Liver (tissue), 9 donors: ENCODE results near the gene ACCS. TPM values are rescaled to one million over a fixed set of nuclear protein-coding genes. Genes with fewer than 3 reads are reported as not detected.

Source experiments
- DNase-seq: peaks from one replicate; pipeline ENCODE4 v3.0.0-alpha.2; 2017; ENCODE audit warnings: low spot score
- H3K27ac ChIP-seq, 2 donors: one replicate each; pipeline ENCODE4 v1.7.0; 2013; ENCODE audit warnings: inconsistent platforms in 2 of 2, low read length in 2 of 2, control low read depth in 1 of 2, low read depth in 1 of 2, mild to moderate bottlenecking in 1 of 2
- H3K27me3 ChIP-seq, 4 donors: one replicate each; pipeline versions ENCODE4 v1.6.1 to v1.7.0; 2013; ENCODE audit warnings: low read length in 3 of 4, inconsistent platforms in 1 of 4, mild to moderate bottlenecking in 1 of 4, moderate library complexity in 1 of 4; ENCODE audit not compliant: control insufficient read depth in 4 of 4, insufficient read depth in 4 of 4
- H3K36me3 ChIP-seq, 4 donors: one replicate each; pipeline versions ENCODE4 v1.6.1 to v1.7.0; 2013; ENCODE audit warnings: low read length in 3 of 4, mild to moderate bottlenecking in 3 of 4, low read depth in 1 of 4, moderate library complexity in 1 of 4; ENCODE audit not compliant: control insufficient read depth in 4 of 4, insufficient read depth in 3 of 4
- H3K4me1 ChIP-seq, 4 donors: one replicate each; pipeline versions ENCODE4 v1.6.1 to v1.7.0; 2013; ENCODE audit warnings: low read length in 3 of 4, mild to moderate bottlenecking in 3 of 4, moderate library complexity in 1 of 4; ENCODE audit not compliant: control insufficient read depth in 4 of 4, insufficient read depth in 4 of 4
- H3K4me3 ChIP-seq, 3 donors: one replicate each; pipeline versions ENCODE4 v1.6.1 to v1.7.0; 2013; ENCODE audit warnings: low read length in 3 of 3, control low read depth in 1 of 3, low read depth in 1 of 3, mild to moderate bottlenecking in 1 of 3
- H3K9ac ChIP-seq, 2 donors: one replicate each; pipeline ENCODE4 v1.7.0; 2013; ENCODE audit warnings: low read length in 2 of 2, mild to moderate bottlenecking in 2 of 2, moderate library complexity in 2 of 2, control low read depth in 1 of 2, low read depth in 1 of 2
- H3K9me3 ChIP-seq, 4 donors: one replicate each; pipeline versions ENCODE4 v1.6.1 to v1.7.0; 2013; ENCODE audit warnings: low read length in 3 of 4; ENCODE audit not compliant: control insufficient read depth in 4 of 4
- EGR1 ChIP-seq, 2 donors: IDR thresholded peaks; 2 replicates each; pipeline ENCODE4 v1.6.1; 2016 to 2018; ENCODE audit warnings: antibody characterized with exemption in 2 of 2, low read depth in 2 of 2
- FOXA2 ChIP-seq: IDR thresholded peaks from 2 replicates; pipeline ENCODE4 v1.6.1; 2016; ENCODE audit warnings: antibody characterized with exemption
- GABPA ChIP-seq, 2 donors: IDR thresholded peaks in 1 of 2; conservative IDR thresholded peaks in 1 of 2; 2 replicates each; pipeline ENCODE4 v1.6.1; 2016; ENCODE audit warnings: antibody characterized with exemption in 2 of 2, mild to moderate bottlenecking in 1 of 2, moderate library complexity in 1 of 2
- HNF4G ChIP-seq: IDR thresholded peaks from 2 replicates; pipeline ENCODE4 v1.6.1; 2016; ENCODE audit warnings: antibody characterized with exemption
- JUND ChIP-seq, 2 donors: IDR thresholded peaks; 2 replicates each; pipeline ENCODE4 v1.6.1; 2016; ENCODE audit warnings: antibody characterized with exemption in 2 of 2
- NR2F2 ChIP-seq: IDR thresholded peaks from 2 replicates; pipeline ENCODE4 v1.6.1; 2016; ENCODE audit warnings: antibody characterized with exemption
- RAD21 ChIP-seq, 2 donors: IDR thresholded peaks; 2 replicates each; pipeline ENCODE4 v1.6.1; 2016; ENCODE audit warnings: antibody characterized with exemption in 2 of 2, mild to moderate bottlenecking in 2 of 2
- SP1 ChIP-seq: IDR thresholded peaks from 2 replicates; pipeline ENCODE4 v1.6.1; 2018; ENCODE audit warnings: antibody characterized with exemption, mild to moderate bottlenecking
- TAF1 ChIP-seq: conservative IDR thresholded peaks from 2 replicates; pipeline ENCODE4 v1.6.1; 2016; ENCODE audit warnings: antibody characterized with exemption, mild to moderate bottlenecking
- YY1 ChIP-seq: IDR thresholded peaks from 2 replicates; pipeline ENCODE4 v1.6.1; 2016; ENCODE audit warnings: antibody characterized with exemption, mild to moderate bottlenecking
- WGBS: extraction: QIAGEN DNeasy Blood & Tissue Kit; methylation state at CpG from one replicate; pipeline ENCODE4 v1.1.7; 2013; 5-methylcytosine and 5-hydroxymethylcytosine counted together
- polyA plus RNA-seq, 2 donors: library from polyadenylated mRNA; stranded (reverse) in 1 of 2; unstranded in 1 of 2; fragments of 200-250 nt in 1 of 2; fragments of >200 nt in 1 of 2; fragmentation: Nextera tagmentation in 1 of 2; extraction: Ambion mirVana in 1 of 2; gene quantifications; one replicate each; pipeline versions ENCODE4 v1.2.1 to v1.2.3, GENCODE V29; 2013 to 2015
- total RNA-seq, 2 donors: library from RNA; depleted of rRNA; stranded (reverse); fragments of >200 nt; gene quantifications; one replicate each; pipeline ENCODE4 v1.2.3, GENCODE V29; 2014
- TF ChIP-seq, protein P1 (sequence below): IDR thresholded peaks from 2 replicates; pipeline ENCODE4 v1.6.1; 2016; ENCODE audit warnings: antibody characterized with exemption
- TF ChIP-seq, protein P2 (sequence below): IDR thresholded peaks from 2 replicates; pipeline ENCODE4 v1.6.1; 2016; ENCODE audit warnings: antibody characterized with exemption, mild to moderate bottlenecking
- TF ChIP-seq, protein P3 (sequence below): IDR thresholded peaks from 2 replicates; pipeline ENCODE4 v1.6.1; 2016; ENCODE audit warnings: antibody characterized with exemption
- TF ChIP-seq, protein P4 (sequence below): fragments of 150-350 bp; IDR thresholded peaks from 2 replicates; pipeline ENCODE4 v1.5.1; 2017; ENCODE audit warnings: improper control_type of control experiment, low read depth, low read length; ENCODE audit not compliant: missing input control
- TF ChIP-seq, protein P5 (sequence below): IDR thresholded peaks from 2 replicates; pipeline ENCODE4 v1.6.1; 2016; ENCODE audit warnings: antibody characterized with exemption
- donor health status: healthy.
- donor health status: healthy.
- donor health status: healthy.
- donor health status: healthy.
- donor health status: healthy.

The ACCS gene
- total and polyA plus RNA-seq, 4 donors = 8.7 to 17.5 (median 10.9) TPM

- TF ChIP-seq, protein P1, sequence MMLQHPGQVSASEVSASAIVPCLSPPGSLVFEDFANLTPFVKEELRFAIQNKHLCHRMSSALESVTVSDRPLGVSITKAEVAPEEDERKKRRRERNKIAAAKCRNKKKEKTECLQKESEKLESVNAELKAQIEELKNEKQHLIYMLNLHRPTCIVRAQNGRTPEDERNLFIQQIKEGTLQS = no peak
- no peak for TF ChIP-seq GABPA (IDR thresholded peaks at IDR 0.05 in 1 of 2, conservative IDR thresholded peaks at IDR 0.05 in 1 of 2)
- TF ChIP-seq, protein P2, sequence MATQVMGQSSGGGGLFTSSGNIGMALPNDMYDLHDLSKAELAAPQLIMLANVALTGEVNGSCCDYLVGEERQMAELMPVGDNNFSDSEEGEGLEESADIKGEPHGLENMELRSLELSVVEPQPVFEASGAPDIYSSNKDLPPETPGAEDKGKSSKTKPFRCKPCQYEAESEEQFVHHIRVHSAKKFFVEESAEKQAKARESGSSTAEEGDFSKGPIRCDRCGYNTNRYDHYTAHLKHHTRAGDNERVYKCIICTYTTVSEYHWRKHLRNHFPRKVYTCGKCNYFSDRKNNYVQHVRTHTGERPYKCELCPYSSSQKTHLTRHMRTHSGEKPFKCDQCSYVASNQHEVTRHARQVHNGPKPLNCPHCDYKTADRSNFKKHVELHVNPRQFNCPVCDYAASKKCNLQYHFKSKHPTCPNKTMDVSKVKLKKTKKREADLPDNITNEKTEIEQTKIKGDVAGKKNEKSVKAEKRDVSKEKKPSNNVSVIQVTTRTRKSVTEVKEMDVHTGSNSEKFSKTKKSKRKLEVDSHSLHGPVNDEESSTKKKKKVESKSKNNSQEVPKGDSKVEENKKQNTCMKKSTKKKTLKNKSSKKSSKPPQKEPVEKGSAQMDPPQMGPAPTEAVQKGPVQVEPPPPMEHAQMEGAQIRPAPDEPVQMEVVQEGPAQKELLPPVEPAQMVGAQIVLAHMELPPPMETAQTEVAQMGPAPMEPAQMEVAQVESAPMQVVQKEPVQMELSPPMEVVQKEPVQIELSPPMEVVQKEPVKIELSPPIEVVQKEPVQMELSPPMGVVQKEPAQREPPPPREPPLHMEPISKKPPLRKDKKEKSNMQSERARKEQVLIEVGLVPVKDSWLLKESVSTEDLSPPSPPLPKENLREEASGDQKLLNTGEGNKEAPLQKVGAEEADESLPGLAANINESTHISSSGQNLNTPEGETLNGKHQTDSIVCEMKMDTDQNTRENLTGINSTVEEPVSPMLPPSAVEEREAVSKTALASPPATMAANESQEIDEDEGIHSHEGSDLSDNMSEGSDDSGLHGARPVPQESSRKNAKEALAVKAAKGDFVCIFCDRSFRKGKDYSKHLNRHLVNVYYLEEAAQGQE = peak; percentile 84
- TF ChIP-seq, protein P3, sequence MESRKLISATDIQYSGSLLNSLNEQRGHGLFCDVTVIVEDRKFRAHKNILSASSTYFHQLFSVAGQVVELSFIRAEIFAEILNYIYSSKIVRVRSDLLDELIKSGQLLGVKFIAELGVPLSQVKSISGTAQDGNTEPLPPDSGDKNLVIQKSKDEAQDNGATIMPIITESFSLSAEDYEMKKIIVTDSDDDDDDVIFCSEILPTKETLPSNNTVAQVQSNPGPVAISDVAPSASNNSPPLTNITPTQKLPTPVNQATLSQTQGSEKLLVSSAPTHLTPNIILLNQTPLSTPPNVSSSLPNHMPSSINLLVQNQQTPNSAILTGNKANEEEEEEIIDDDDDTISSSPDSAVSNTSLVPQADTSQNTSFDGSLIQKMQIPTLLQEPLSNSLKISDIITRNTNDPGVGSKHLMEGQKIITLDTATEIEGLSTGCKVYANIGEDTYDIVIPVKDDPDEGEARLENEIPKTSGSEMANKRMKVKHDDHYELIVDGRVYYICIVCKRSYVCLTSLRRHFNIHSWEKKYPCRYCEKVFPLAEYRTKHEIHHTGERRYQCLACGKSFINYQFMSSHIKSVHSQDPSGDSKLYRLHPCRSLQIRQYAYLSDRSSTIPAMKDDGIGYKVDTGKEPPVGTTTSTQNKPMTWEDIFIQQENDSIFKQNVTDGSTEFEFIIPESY = no peak
- TF ChIP-seq YY1 = no peak
- TF ChIP-seq JUND (IDR thresholded peaks at IDR 0.05) = no peak
- TF ChIP-seq, protein P4, sequence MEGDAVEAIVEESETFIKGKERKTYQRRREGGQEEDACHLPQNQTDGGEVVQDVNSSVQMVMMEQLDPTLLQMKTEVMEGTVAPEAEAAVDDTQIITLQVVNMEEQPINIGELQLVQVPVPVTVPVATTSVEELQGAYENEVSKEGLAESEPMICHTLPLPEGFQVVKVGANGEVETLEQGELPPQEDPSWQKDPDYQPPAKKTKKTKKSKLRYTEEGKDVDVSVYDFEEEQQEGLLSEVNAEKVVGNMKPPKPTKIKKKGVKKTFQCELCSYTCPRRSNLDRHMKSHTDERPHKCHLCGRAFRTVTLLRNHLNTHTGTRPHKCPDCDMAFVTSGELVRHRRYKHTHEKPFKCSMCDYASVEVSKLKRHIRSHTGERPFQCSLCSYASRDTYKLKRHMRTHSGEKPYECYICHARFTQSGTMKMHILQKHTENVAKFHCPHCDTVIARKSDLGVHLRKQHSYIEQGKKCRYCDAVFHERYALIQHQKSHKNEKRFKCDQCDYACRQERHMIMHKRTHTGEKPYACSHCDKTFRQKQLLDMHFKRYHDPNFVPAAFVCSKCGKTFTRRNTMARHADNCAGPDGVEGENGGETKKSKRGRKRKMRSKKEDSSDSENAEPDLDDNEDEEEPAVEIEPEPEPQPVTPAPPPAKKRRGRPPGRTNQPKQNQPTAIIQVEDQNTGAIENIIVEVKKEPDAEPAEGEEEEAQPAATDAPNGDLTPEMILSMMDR = no peak
- TF ChIP-seq TAF1 = no peak
- DNase-seq = no peak
- H3K9ac ChIP-seq = no peak overlapping the region
- H3K9me3 ChIP-seq = no peaks in the 10 kb centered on the region
- peaks cover 0 to 2% (median 0%) of the 10 kb centered on the region in 4 donors for H3K4me1 ChIP-seq
- H3K27ac ChIP-seq = no peak overlapping the region
- peaks cover 3 to 26% (median 14%) of the 10 kb centered on the region in 4 donors for H3K36me3 ChIP-seq
- no peak overlapping the region for H3K4me3 ChIP-seq
- no peaks in the 10 kb centered on the region for H3K27me3 ChIP-seq
- 77% methylated on average over 7 of the region's 7 CpGs for WGBS
Measured at GRCh38 chr11:44112091-44112821, 46.2 kb downstream of the ACCS start.

- no peaks in the 10 kb centered on the region for H3K9me3 ChIP-seq
- no peak overlapping the region for H3K4me3 ChIP-seq
- WGBS = 96% methylated on average over 3 of the region's 3 CpGs
- H3K27me3 ChIP-seq = no peaks in the 10 kb centered on the region
- DNase-seq = no peak
- peaks cover 3 to 23% (median 14%) of the 10 kb centered on the region in 4 donors for H3K36me3 ChIP-seq
- no peak overlapping the region for H3K27ac ChIP-seq
- peaks cover 0 to 2% (median 0%) of the 10 kb centered on the region in 4 donors for H3K4me1 ChIP-seq
- H3K9ac ChIP-seq = no peak overlapping the region
- no peak for TF ChIP-seq TAF1
- TF ChIP-seq, protein P4 = no peak
- TF ChIP-seq EGR1 (IDR thresholded peaks at IDR 0.05; ENCODE audit: low read depth in 2 of 2) = no peak
- TF ChIP-seq, protein P5, sequence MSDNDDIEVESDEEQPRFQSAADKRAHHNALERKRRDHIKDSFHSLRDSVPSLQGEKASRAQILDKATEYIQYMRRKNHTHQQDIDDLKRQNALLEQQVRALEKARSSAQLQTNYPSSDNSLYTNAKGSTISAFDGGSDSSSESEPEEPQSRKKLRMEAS = no peak
- TF ChIP-seq RAD21 (IDR thresholded peaks at IDR 0.05) = no peak
- no peak for TF ChIP-seq HNF4G
- no peak for TF ChIP-seq SP1
- TF ChIP-seq JUND (IDR thresholded peaks at IDR 0.05) = no peak
- TF ChIP-seq YY1 = no peak
- no peak for TF ChIP-seq GABPA (IDR thresholded peaks at IDR 0.05 in 1 of 2, conservative IDR thresholded peaks at IDR 0.05 in 1 of 2)
- TF ChIP-seq, protein P2 = no peak
- no peak for TF ChIP-seq FOXA2
- TF ChIP-seq NR2F2 = no peak
Measured at GRCh38 chr11:44113018-44113417, 46.9 kb downstream of the ACCS start.
